Cardiac fibroblast (primary cell): ENCODE results near the gene IL1R2.

ENCODE experiments used
- DNase-seq, 2 donors: peaks; one replicate each; pipeline versions ENCODE4 v3.0.0 to v3.0.0-alpha.2; 2010; ENCODE audit warnings: low read depth in 2 of 2
- H3K4me3 ChIP-seq, 2 donors: replicated peaks in 1 of 2; 1 replicate in 1 of 2; 2 replicates in 1 of 2; pipeline ENCODE4 v1.5.1; 2011; ENCODE audit warnings: low read depth in 2 of 2, low read length in 2 of 2, mild to moderate bottlenecking in 2 of 2, moderate library complexity in 1 of 2
- TF ChIP-seq, protein P1 (sequence below): IDR thresholded peaks from one replicate; pipeline ENCODE4 v1.5.1; 2011; ENCODE audit warnings: low read depth, mild to moderate bottlenecking, low read length, inconsistent platforms

IL1R2 gene

DNA sequence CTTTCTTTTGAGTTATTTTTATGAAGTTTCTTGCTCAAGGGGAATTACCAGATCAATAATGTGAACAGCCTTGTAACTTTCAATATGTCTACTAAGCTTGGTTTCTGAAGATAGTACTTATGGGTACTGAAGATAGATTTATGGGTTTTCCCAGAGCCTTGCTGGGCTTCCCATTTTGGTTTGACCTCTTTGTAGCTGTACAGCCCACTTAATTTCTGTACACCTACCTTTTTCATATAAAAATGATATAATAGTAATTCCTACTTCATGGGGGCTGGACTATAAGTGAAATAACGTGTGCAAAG is 22.2 kb downstream of the IL1R2 start:
- DNase-seq = no peak
- TF ChIP-seq, protein P1, sequence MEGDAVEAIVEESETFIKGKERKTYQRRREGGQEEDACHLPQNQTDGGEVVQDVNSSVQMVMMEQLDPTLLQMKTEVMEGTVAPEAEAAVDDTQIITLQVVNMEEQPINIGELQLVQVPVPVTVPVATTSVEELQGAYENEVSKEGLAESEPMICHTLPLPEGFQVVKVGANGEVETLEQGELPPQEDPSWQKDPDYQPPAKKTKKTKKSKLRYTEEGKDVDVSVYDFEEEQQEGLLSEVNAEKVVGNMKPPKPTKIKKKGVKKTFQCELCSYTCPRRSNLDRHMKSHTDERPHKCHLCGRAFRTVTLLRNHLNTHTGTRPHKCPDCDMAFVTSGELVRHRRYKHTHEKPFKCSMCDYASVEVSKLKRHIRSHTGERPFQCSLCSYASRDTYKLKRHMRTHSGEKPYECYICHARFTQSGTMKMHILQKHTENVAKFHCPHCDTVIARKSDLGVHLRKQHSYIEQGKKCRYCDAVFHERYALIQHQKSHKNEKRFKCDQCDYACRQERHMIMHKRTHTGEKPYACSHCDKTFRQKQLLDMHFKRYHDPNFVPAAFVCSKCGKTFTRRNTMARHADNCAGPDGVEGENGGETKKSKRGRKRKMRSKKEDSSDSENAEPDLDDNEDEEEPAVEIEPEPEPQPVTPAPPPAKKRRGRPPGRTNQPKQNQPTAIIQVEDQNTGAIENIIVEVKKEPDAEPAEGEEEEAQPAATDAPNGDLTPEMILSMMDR = no peak

DNA sequence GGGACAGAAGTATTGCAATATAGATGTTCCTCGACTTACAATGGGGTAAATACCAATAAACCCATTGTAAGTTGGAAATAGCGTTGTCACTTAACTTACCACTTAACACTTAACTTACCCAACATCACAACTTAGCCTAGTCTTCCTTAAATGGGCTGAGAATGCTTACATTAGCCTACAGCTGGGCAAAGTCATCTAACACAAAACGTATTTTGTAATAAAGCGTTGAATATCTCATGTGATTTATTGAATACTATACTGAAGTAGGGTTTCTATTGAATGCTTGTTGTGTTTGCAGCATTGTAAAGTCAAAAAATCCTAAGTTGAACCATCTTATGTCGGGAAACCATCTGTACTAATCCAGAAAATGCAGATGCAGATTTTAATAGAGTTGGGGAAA is 23.6 kb downstream of the IL1R2 start:
- H3K4me3 ChIP-seq = no peak overlapping the region
- no peak for DNase-seq
- TF ChIP-seq, protein P1 = no peak

More for the DNA sequence above, 22.2 kb downstream of the IL1R2 start:
- no peak overlapping the region for H3K4me3 ChIP-seq

DNA sequence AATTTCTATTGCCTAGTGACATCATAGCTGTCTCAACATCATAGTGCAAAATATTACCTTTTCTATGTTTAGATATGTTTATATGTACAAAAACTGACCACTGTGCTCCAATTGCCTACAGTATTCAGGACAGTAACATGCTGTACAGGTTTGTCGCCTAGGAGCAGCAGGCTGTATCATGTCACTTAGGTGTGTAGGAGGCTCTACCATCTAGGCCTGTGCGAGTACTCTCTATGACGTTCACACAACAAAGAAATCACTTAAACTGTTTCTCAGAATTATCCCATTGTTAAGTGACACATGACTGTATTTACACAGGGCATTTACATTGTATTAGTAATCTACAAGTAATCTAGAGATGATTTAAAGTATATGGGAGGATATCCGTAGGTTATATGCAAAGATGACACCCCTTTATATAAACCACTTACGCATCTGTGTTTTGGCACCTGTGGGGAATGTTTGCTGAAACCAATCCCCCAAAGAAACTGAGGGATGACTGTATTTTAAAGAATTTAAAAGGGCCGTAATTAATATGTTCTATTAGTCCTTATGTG is 24.7 kb downstream of the IL1R2 start:
- DNase-seq = no peak
- TF ChIP-seq, protein P1 = no peak
- H3K4me3 ChIP-seq = no peak overlapping the region

DNA sequence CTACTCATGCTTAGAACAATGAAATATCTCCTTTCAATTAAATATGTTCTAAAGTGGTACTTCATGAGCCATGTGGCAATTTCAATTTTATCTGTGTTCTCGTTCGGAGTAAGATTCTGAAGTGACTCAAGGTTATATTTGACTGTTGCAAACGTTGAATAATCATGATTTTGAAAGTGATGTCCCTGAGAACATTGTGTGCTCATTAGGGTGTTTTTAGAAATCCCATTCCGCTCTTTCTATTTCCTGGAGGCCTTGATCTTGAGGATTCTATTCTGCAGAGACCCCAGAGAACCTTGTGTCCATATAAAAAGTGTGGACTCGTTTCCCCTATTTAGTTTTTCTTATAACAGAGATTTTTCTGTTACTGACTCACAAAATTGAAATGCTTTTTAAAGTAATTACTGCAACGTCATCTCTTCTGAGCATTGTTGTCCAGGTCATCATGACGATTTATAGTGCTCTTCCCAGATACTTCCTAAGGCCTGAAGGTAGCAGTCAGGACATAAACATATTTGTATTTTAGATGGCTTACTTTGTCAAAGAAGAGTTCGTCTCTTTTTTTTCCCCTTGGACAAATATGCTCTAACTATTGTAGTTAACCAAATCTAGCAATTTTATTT is 27.2 kb downstream of the IL1R2 start:
- DNase-seq = peak; percentile 78 to 86
- no peak overlapping the region for H3K4me3 ChIP-seq
- TF ChIP-seq, protein P1 = no peak

DNA sequence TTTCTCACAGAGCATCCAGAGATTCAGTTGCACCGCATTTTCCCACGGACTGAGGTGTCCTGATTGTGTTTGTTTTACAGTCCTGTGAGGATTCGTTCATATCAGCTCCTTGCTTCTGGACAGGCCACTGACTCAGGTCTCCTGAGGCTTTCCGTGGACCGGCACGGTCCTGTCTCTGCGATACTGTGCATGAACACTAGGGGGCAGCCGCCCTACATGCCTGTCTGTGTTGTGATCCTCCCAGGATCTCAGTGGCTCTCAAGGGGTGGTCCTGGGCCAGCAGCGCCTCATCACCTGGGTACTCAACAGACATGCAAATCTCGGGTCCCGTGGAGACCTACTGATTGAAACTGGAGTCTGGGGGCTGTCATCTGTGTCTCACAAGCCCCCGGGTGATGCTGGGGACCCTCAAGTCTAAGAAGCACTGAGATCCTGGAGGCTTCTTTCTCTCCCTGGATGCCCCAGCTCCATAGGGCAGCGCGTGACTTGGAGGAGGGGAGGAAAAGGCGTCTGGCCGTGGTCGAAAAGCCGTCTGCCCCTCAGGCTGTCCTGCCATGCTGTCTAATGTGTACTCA is 28.9 kb downstream of the IL1R2 start:
- H3K4me3 ChIP-seq = no peak overlapping the region
- TF ChIP-seq, protein P1 = peak; percentile 96
- DNase-seq = peak; percentile 96 to 97

DNA sequence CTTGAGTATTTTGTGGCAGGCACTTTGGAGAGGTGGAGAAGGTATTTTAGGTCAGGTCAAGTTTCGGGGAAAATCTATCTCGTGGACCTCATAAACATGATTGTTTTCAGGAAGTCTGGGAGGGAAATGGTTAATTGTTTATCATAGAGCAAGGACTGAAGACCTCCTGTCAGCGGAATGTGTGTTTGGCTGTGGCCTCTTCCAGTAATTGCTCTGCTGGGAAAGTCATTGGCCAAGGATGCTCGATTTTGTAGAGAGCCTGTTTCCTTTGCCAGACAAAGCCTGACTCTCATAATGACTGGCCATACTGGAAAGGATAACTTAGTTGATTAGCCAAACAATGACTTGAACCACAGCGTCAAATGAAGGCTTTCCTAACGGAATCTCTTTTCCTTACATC is 30.0 kb downstream of the IL1R2 start:
- no peak overlapping the region for H3K4me3 ChIP-seq
- DNase-seq = peak; percentile 70 to 97
- TF ChIP-seq, protein P1 = no peak
